Right lobe of liver (tissue), 6 donors: ENCODE results near the gene ALK. TPM values are rescaled to one million over a fixed set of nuclear protein-coding genes. Genes with fewer than 3 reads are reported as not detected.

ENCODE experiments used
- ATAC-seq, 4 donors: fragments of 200-7000 bp; cut with Tn5 transposase; one replicate each; pipeline ENCODE4 v1.9.1; 2020; ENCODE audit warnings: mild to moderate bottlenecking in 4 of 4, moderate library complexity in 4 of 4
- DNase-seq, 3 donors: peaks; one replicate each; pipeline ENCODE4 v3.0.0-alpha.2; 2020
- H3K27ac ChIP-seq, 3 donors: fragments of 200-600 bp; one replicate each; pipeline ENCODE4 v1.8.0; 2022
- H3K27me3 ChIP-seq, 2 donors: fragments of 200-600 bp; one replicate each; pipeline ENCODE4 v1.8.0; 2022
- H3K36me3 ChIP-seq, 4 donors: fragments of 200-600 bp; sonication (generic) in 1 of 4; one replicate each; pipeline versions ENCODE4 v1.5.1 to v1.8.0; 2017 to 2022; ENCODE audit warnings: control low read depth in 1 of 4
- H3K4me1 ChIP-seq, 4 donors: fragments of 200-600 bp; sonication (generic) in 1 of 4; one replicate each; pipeline versions ENCODE4 v1.5.1 to v1.8.0; 2017 to 2022; ENCODE audit warnings: control low read depth in 1 of 4
- H3K4me3 ChIP-seq, 3 donors: fragments of 200-600 bp; one replicate each; pipeline ENCODE4 v1.8.0; 2022
- H3K9me3 ChIP-seq, 4 donors: fragments of 200-600 bp; sonication (generic) in 1 of 4; one replicate each; pipeline versions ENCODE4 v1.5.1 to v1.8.0; 2017 to 2022; ENCODE audit warnings: control low read depth in 1 of 4
- CTCF ChIP-seq, 4 donors: fragments of 200-600 bp in 3 of 4; fragments of 450-650 bp in 1 of 4; IDR thresholded peaks; one replicate each; pipeline versions ENCODE4 v1.5.1 to v1.8.0; 2016 to 2022; ENCODE audit warnings: antibody characterized with exemption in 4 of 4, mild to moderate bottlenecking in 2 of 4
- POLR2A ChIP-seq: fragments of 450-650 bp; IDR thresholded peaks from one replicate; pipeline ENCODE4 v1.6.1; 2017; ENCODE audit warnings: antibody characterized with exemption, mild to moderate bottlenecking
- WGBS: methylation state at CpG from one replicate; pipeline ENCODE4 v1.1.6; 2018; ENCODE audit warnings: low coverage, low lambda C conversion rate; ENCODE audit not compliant: insufficient coverage; ENCODE audit errors: missing lambda C conversion rate; 5-methylcytosine and 5-hydroxymethylcytosine counted together
- intact Hi-C, 2 donors: fragments of 100-400 bp; cut with DNase I; formaldehyde crosslinking; loops; one replicate each; pipeline versions ENCODE4 v1.11.2 to v1.14.1; 2022
- total RNA-seq, 6 experiments: library from RNA; depleted of rRNA in 2 of 6; stranded (reverse); fragments of >200 nt in 2 of 6; fragmentation: NEBNext Ultra II Directional in 3 of 6; extraction: Animal tissue kit (Norgen Biotek cat#: 25700) in 3 of 6; gene quantifications; one replicate each; pipeline versions ENCODE4 v1.1.0 to v1.2.4, GENCODE V29; 2016 to 2023
- donor health status: DM: no; HTN: yes; CAD: no.
- donor health status: DM: no; HTN: no; CAD: no.
- donor health status: DM: no; HTN: no; CAD: no.
- donor health status: DM: no; HTN: yes; CAD: no.
- donor health status: DM: no; HTN: yes; CAD: no.

ALK gene
- total RNA-seq, 6 experiments from 2014 or later = 0.04 to 0.06 TPM; not detected in 4

- intact Hi-C loops = no loop called here
- no peak overlapping the region for H3K4me3 ChIP-seq
- no peaks in the 10 kb centered on the region for H3K27me3 ChIP-seq
- TF ChIP-seq POLR2A = no peak
- DNase-seq (no peak), ATAC-seq (no peak)
- no peaks in the 10 kb centered on the region for H3K4me1 ChIP-seq
- H3K36me3 ChIP-seq = no peaks in the 10 kb centered on the region
- no peaks in the 10 kb centered on the region for H3K9me3 ChIP-seq
- H3K27ac ChIP-seq = no peak overlapping the region
- WGBS = 68% methylated on average over 5 of the region's 6 CpGs
Measured at GRCh38 chr2:29273685-29274611, 647.4 kb downstream of the ALK start.

DNA sequence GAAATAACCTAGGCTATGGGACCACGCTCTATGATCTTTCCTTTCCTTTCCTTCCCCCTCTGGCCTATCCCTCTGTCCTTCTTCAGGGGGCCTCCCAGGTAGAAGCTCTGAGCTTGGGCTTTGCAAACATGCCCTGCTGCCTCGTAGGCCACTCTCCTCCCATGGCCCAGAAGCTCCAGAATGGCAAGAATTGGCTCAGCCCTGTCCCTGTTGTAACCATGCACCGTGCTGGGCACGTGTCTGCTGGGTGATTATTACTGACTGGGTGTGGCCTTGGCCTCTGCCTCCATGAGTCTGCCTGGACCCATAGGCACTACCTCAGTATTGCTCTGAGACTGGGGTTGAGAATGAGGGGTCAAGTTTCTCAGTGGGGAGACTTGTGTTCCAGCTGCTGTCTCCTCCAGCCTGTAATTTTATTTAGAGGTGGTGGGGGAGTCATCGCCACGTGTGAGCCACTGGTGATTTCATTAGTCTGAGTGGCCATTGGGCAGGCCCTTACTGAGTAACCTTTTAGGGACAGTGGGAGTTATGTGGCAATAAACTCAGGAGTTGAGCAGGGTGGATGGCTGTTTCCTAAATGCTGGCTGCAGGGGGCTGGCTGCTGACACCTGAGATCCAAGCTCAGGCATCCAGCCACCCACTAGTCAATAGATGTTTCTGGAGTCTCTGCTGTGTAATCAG lies 648.2 kb downstream of the ALK start:
- H3K9me3 ChIP-seq = no peaks in the 10 kb centered on the region
- WGBS = 72% methylated on average over 4 of the region's 6 CpGs
- H3K27ac ChIP-seq = no peak overlapping the region
- no peaks in the 10 kb centered on the region for H3K36me3 ChIP-seq
- DNase-seq (no peak), ATAC-seq (no peak)
- H3K4me3 ChIP-seq = no peak overlapping the region
- intact Hi-C loops = no loop called here
- no peak for TF ChIP-seq CTCF (IDR thresholded peaks at IDR 0.05)
- TF ChIP-seq POLR2A = no peak
- H3K27me3 ChIP-seq = no peaks in the 10 kb centered on the region
- H3K4me1 ChIP-seq = no peaks in the 10 kb centered on the region

- no peak overlapping the region for H3K27ac ChIP-seq
- no peak for DNase-seq
- TF ChIP-seq POLR2A (no peak), CTCF (IDR thresholded peaks at IDR 0.05) (no peak)
- WGBS = 95% methylated on average over 3 of the region's 5 CpGs
- H3K4me1 ChIP-seq = no peaks in the 10 kb centered on the region
- H3K4me3 ChIP-seq = no peak overlapping the region
- H3K27me3 ChIP-seq = no peaks in the 10 kb centered on the region
- no peaks in the 10 kb centered on the region for H3K9me3 ChIP-seq
- no peak for ATAC-seq
- intact Hi-C loops = no loop called here
- H3K36me3 ChIP-seq = no peaks in the 10 kb centered on the region
Measured at GRCh38 chr2:29272311-29272710, 649.1 kb downstream of the ALK start.

DNA sequence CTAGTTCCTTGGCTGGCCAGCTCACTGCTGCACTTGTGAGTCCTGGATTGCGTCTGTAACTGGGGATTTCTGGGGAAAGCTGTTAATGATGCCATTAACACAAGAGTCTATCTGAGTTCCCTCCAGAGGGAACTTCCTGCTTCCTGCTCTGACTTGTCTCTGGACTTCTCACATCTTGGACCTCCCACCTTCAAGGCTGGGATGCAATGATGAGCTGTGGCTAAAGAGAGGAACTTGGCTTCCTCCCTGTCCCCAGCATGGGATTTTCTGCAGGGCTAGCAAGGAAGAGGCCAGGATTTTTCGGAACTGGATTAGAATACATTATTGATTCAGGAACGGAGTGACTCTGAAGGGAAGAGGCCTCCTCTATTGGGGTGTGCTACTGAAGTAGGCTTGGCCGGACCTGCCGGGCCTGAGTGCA lies 650.7 kb downstream of the ALK start:
- Histone ChIP-seq H3K27me3 (no peaks in the 10 kb centered on the region), H3K4me3 (no peak overlapping the region), H3K9me3 (no peaks in the 10 kb centered on the region), H3K36me3 (no peaks in the 10 kb centered on the region), H3K27ac (no peak overlapping the region), H3K4me1 (no peaks in the 10 kb centered on the region)
- intact Hi-C loops = no loop called here
- TF ChIP-seq CTCF (IDR thresholded peaks at IDR 0.05) = no peak
- DNase-seq = no peak
- 82% methylated on average over 4 of the region's 5 CpGs for WGBS
- no peak for ATAC-seq

GRCh38 chr2:29269765-29270109 lies 651.6 kb downstream of the ALK start:
- no peak for TF ChIP-seq POLR2A
- TF ChIP-seq CTCF (IDR thresholded peaks at IDR 0.05) = no peak
- DNase-seq = no peak
- intact Hi-C loops = no loop called here

More at GRCh38 chr2:29269765-29270109, 651.6 kb downstream of the ALK start:
- H3K27me3 ChIP-seq = no peaks in the 10 kb centered on the region
- 65% methylated on average over 5 of the region's 5 CpGs for WGBS
- H3K4me3 ChIP-seq = no peak overlapping the region
- no peaks in the 10 kb centered on the region for H3K36me3 ChIP-seq
- no peaks in the 10 kb centered on the region for H3K9me3 ChIP-seq
- no peak for ATAC-seq
- no peak overlapping the region for H3K27ac ChIP-seq
- H3K4me1 ChIP-seq = no peaks in the 10 kb centered on the region
